Kidney (tissue), 14 donors: ENCODE data around the gene POFUT1. TPM values are rescaled to one million over a fixed set of nuclear protein-coding genes. Genes with fewer than 3 reads are reported as not detected.

Source experiments
- DNase-seq, 5 donors: peaks; one replicate each; pipeline ENCODE4 v3.0.0-alpha.2; 2013 to 2020
- FAIRE-seq: peaks from 2 replicates; lab custom pipeline; 2012; peaks lifted over from hg19 to GRCh38; lab: Jason Lieb, UNC
- H3K27ac ChIP-seq, 2 donors: one replicate each; pipeline ENCODE4 v1.7.0; 2013; ENCODE audit warnings: low read depth in 2 of 2, low read length in 2 of 2, inconsistent platforms in 1 of 2
- H3K27me3 ChIP-seq: one replicate; pipeline ENCODE4 v1.7.1; 2013; ENCODE audit warnings: low read length, inconsistent platforms; ENCODE audit not compliant: control insufficient read depth, insufficient read depth
- H3K36me3 ChIP-seq, 3 donors: one replicate each; pipeline versions ENCODE4 v1.7.0 to v1.7.1; 2013; ENCODE audit warnings: low read length in 3 of 3, control low read depth in 1 of 3, inconsistent platforms in 1 of 3; ENCODE audit not compliant: insufficient read depth in 3 of 3, control insufficient read depth in 2 of 3
- H3K4me1 ChIP-seq, 3 donors: one replicate each; pipeline versions ENCODE4 v1.7.0 to v1.7.1; 2013; ENCODE audit warnings: low read length in 3 of 3, inconsistent platforms in 1 of 3, low read depth in 1 of 3; ENCODE audit not compliant: control insufficient read depth in 2 of 3, insufficient read depth in 2 of 3
- H3K4me3 ChIP-seq, 3 donors: one replicate each; pipeline versions ENCODE4 v1.7.0 to v1.8.1; 2013; ENCODE audit warnings: low read length in 3 of 3, control low read depth in 1 of 3, inconsistent platforms in 1 of 3
- H3K9ac ChIP-seq, 3 donors: one replicate each; pipeline versions ENCODE4 v1.7.0 to v1.7.1; 2013; ENCODE audit warnings: low read length in 3 of 3, control low read depth in 1 of 3, inconsistent platforms in 1 of 3
- H3K9me3 ChIP-seq, 3 donors: one replicate each; pipeline versions ENCODE4 v1.7.0 to v1.7.1; 2013; ENCODE audit warnings: low read length in 3 of 3, control low read depth in 1 of 3, inconsistent platforms in 1 of 3; ENCODE audit not compliant: control insufficient read depth in 2 of 3, insufficient read depth in 1 of 3
- intact Hi-C: fragments of 100-400 bp; cut with DNase I; formaldehyde crosslinking; loops from one replicate; pipeline ENCODE4 v1.11.1; 2022
- polyA plus RNA-seq: library from polyadenylated mRNA; stranded (reverse); fragments of 350-450 nt; fragmentation: Illumina TruSeq; extraction: RNeasy Lipid Tissue Mini Kit (QIAGEN cat#74804); gene quantifications from one replicate; pipeline ENCODE4 v1.2.3, GENCODE V29; 2014; ENCODE audit warnings: low read depth, low replicate concordance; ENCODE audit not compliant: insufficient read depth
- total RNA-seq: library from RNA; stranded (reverse); fragmentation: NEBNext Ultra II Directional; extraction: Animal tissue kit (Norgen Biotek cat#: 25700); gene quantifications from one replicate; pipeline ENCODE4 v1.2.1, GENCODE V29; 2021
- TF ChIP-seq, protein P1 (sequence below): IDR thresholded peaks from 3 replicates; pipeline ENCODE4 v1.5.1; 2012; ENCODE audit warnings: mild to moderate bottlenecking, moderate library complexity, borderline replicate concordance; ENCODE audit not compliant: insufficient read depth; ENCODE audit errors: extremely low read depth
- donor health status: control.
- donor health status: control.
- donor health status: control.
- donor health status: control.
- donor health status: control.
- donor health status: DM: yes; HTN: yes; CAD: no.
- donor health status: Normal renal cell carcinoma (clear cell type).

The POFUT1 gene
- total and polyA plus RNA-seq, 2 donors from 2014 or later = 16.7 to 36.7 TPM

GRCh38 chr20:32282461-32282860 lies 74.8 kb downstream of the POFUT1 start:
- intact Hi-C loops = no loop called here
- no peaks in the 10 kb centered on the region for H3K27me3 ChIP-seq
- no peaks in the 10 kb centered on the region for H3K9me3 ChIP-seq
- H3K4me1 ChIP-seq = peaks cover 0 to 35% (median 15%) of the 10 kb centered on the region in 3 donors
- H3K27ac ChIP-seq = peak overlapping the region in 1 of 2 donors; percentile 35
- H3K4me3 ChIP-seq = no peak overlapping the region
- no peak for DNase-seq
- FAIRE-seq = no peak
- TF ChIP-seq, protein P1, sequence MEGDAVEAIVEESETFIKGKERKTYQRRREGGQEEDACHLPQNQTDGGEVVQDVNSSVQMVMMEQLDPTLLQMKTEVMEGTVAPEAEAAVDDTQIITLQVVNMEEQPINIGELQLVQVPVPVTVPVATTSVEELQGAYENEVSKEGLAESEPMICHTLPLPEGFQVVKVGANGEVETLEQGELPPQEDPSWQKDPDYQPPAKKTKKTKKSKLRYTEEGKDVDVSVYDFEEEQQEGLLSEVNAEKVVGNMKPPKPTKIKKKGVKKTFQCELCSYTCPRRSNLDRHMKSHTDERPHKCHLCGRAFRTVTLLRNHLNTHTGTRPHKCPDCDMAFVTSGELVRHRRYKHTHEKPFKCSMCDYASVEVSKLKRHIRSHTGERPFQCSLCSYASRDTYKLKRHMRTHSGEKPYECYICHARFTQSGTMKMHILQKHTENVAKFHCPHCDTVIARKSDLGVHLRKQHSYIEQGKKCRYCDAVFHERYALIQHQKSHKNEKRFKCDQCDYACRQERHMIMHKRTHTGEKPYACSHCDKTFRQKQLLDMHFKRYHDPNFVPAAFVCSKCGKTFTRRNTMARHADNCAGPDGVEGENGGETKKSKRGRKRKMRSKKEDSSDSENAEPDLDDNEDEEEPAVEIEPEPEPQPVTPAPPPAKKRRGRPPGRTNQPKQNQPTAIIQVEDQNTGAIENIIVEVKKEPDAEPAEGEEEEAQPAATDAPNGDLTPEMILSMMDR = no peak
- no peak overlapping the region for H3K9ac ChIP-seq
- no peaks in the 10 kb centered on the region for H3K36me3 ChIP-seq

DNA sequence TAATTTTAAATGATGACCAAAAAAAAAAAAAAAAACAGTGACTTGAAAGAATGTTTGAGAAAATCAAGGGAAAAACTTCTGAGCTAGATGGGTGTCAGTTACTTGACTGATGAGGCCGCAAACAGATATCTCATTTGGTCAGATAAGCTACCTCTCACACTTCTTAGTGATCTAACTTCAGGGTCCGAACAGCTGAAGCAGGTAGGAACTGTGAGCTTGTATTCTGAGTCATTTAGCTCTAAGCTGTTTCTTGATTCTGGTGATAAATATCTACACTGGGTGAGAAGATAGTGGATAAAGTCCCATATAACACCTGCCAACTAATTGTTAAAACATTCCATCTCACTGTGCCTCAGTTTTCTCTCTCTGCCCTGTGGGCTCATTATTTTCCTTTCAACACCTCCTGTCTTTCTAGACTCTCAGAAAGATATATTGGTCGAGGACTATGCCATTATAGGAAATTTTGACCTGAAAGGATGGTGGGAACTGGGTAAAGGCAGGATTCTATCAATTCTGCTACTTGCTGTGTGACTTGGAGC lies 77.5 kb downstream of the POFUT1 start:
- Histone ChIP-seq H3K36me3 (no peaks in the 10 kb centered on the region), H3K9ac (no peak overlapping the region), H3K27ac (peak overlapping the region in 1 of 2 donors; percentile 56), H3K4me1 (peaks cover 0 to 45% (median 9%) of the 10 kb centered on the region in 3 donors), H3K27me3 (no peaks in the 10 kb centered on the region), H3K9me3 (no peaks in the 10 kb centered on the region), H3K4me3 (no peak overlapping the region)
- TF ChIP-seq, protein P1 = no peak
- intact Hi-C loops = no loop called here
- DNase-seq = no peak
- FAIRE-seq = no peak

- TF ChIP-seq, protein P1 = no peak
- H3K9me3 ChIP-seq = no peaks in the 10 kb centered on the region
- no peak overlapping the region for H3K9ac ChIP-seq
- no peak for FAIRE-seq
- intact Hi-C loops = no loop called here
- DNase-seq = peak in 1 of 5 donors; percentile 55
- H3K4me3 ChIP-seq = no peak overlapping the region
- H3K36me3 ChIP-seq = no peaks in the 10 kb centered on the region
- H3K27me3 ChIP-seq = no peaks in the 10 kb centered on the region
- H3K27ac ChIP-seq = peak overlapping the region; percentile 23 to 56
- H3K4me1 ChIP-seq = peaks cover 0 to 45% (median 9%) of the 10 kb centered on the region in 3 donors
These were observed 78.1 kb downstream of the POFUT1 start for GRCh38 chr20:32285621-32286371.
